H1 (cell line): ENCODE results near the gene SOX15. TPM values are rescaled to one million over a fixed set of nuclear protein-coding genes. Genes with fewer than 3 reads are reported as not detected.

ENCODE experiments used
- CTCF ChIA-PET: fragments of 300-600 bp; sonication (Branson Sonifier 250); formaldehyde crosslinking; loops from one replicate; lab custom pipeline; 2021; ENCODE audit not compliant: partially characterized antibody; lab: Charles Lee
- POLR2A ChIA-PET: fragments of 300-600 bp; sonication (Branson Sonifier 250); formaldehyde crosslinking; loops from one replicate; lab custom pipeline; 2021; ENCODE audit warnings: inconsistent platforms; ENCODE audit not compliant: partially characterized antibody; lab: Charles Lee
- DNase-seq, 2 experiments: peaks; one replicate each; pipeline versions ENCODE4 v3.0.0 to v3.0.0-alpha.2; 2010 to 2022; ENCODE audit warnings: low spot score in 2 of 2, low read depth in 1 of 2, mixed read lengths in 1 of 2
- FAIRE-seq: peaks from 2 replicates; lab custom pipeline; 2011; peaks lifted over from hg19 to GRCh38; lab: Jason Lieb, UNC
- H2AFZ ChIP-seq: 2 replicates; pipeline ENCODE4 v1.8.1; 2012; ENCODE audit warnings: low read length, inconsistent platforms
- H2AK5ac ChIP-seq: 2 replicates; pipeline ENCODE4 v1.6.1; 2013; ENCODE audit warnings: low read depth, low read length
- H2BK120ac ChIP-seq: replicated peaks from 2 replicates; pipeline ENCODE3; 2013; ENCODE audit warnings: low read depth, low read length, inconsistent platforms
- H2BK12ac ChIP-seq: 2 replicates; pipeline ENCODE4 v1.6.1; 2013; ENCODE audit warnings: low read depth, low read length
- H2BK15ac ChIP-seq: 2 replicates; pipeline ENCODE4 v1.6.1; 2013; ENCODE audit warnings: low read length
- H2BK20ac ChIP-seq: 2 replicates; pipeline ENCODE4 v1.6.1; 2013; ENCODE audit warnings: low read length
- H2BK5ac ChIP-seq: 2 replicates; pipeline ENCODE4 v1.6.1; 2013; ENCODE audit warnings: low read depth, low read length
- H3K14ac ChIP-seq: 2 replicates; pipeline ENCODE4 v1.6.1; 2013; ENCODE audit warnings: inconsistent platforms; ENCODE audit not compliant: insufficient read length
- H3K18ac ChIP-seq: 2 replicates; pipeline ENCODE4 v1.6.1; 2013; ENCODE audit warnings: low read length; ENCODE audit errors: extremely low read depth
- H3K23ac ChIP-seq: 2 replicates; pipeline ENCODE4 v1.6.1; 2013; ENCODE audit warnings: inconsistent platforms; ENCODE audit not compliant: insufficient read length
- H3K23me2 ChIP-seq: 2 replicates; pipeline ENCODE4 v1.6.1; 2013; ENCODE audit warnings: low read depth, low read length
- H3K27ac ChIP-seq: 2 replicates; pipeline ENCODE4 v1.6.1; 2011; ENCODE audit warnings: low read depth, low read length, inconsistent platforms
- H3K27me3 ChIP-seq, 4 experiments: replicated peaks in 1 of 4; 1 replicate in 1 of 4; 2 replicates in 3 of 4; pipeline versions ENCODE4 v1.6.1 to v1.8.1; 2011 to 2013; ENCODE audit warnings: low read length in 3 of 4, mild to moderate bottlenecking in 3 of 4, inconsistent platforms in 2 of 4, mixed read lengths in 2 of 4, moderate library complexity in 1 of 4; ENCODE audit not compliant: control insufficient read depth in 3 of 4, insufficient read depth in 3 of 4; ENCODE audit errors: extremely low read depth in 1 of 4
- H3K36me3 ChIP-seq, 4 experiments: 2 replicates each; pipeline versions ENCODE4 v1.6.1 to v1.8.1; 2011 to 2013; ENCODE audit warnings: mild to moderate bottlenecking in 4 of 4, low read length in 3 of 4, moderate library complexity in 2 of 4, control low read depth in 1 of 4, inconsistent platforms in 1 of 4; ENCODE audit not compliant: insufficient read depth in 4 of 4, control insufficient read depth in 2 of 4
- H3K4ac ChIP-seq: replicated peaks from 2 replicates; pipeline ENCODE3; 2013; ENCODE audit warnings: low read length, low read depth, mixed read lengths, inconsistent platforms; ENCODE audit not compliant: insufficient read length
- H3K4me1 ChIP-seq, 4 experiments: replicated peaks in 1 of 4; 1 replicate in 1 of 4; 2 replicates in 3 of 4; pipeline versions ENCODE4 v1.6.1 to v1.8.1; 2011 to 2013; ENCODE audit warnings: low read length in 3 of 4, inconsistent platforms in 2 of 4, mixed read lengths in 1 of 4; ENCODE audit not compliant: insufficient read depth in 4 of 4, control insufficient read depth in 3 of 4
- H3K4me2 ChIP-seq, 2 experiments: 2 replicates each; pipeline versions ENCODE4 v1.6.1 to v1.8.1; 2011 to 2013; ENCODE audit warnings: low read depth in 2 of 2, low read length in 2 of 2, control low read depth in 1 of 2, inconsistent platforms in 1 of 2, mild to moderate bottlenecking in 1 of 2; ENCODE audit not compliant: insufficient read depth in 1 of 2
- H3K4me3 ChIP-seq, 4 experiments: fragments of 200-600, 300-600 bp in 1 of 4; sonication (generic), shearing (Covaris generic), sonication (Bioruptor Twin) in 1 of 4; 2 replicates each; pipeline versions ENCODE4 v1.5.1 to v1.8.1; 2011 to 2016; ENCODE audit warnings: low read length in 4 of 4, low read depth in 3 of 4, control low read depth in 2 of 4, inconsistent platforms in 2 of 4, mild to moderate bottlenecking in 2 of 4, mixed read lengths in 1 of 4, moderate library complexity in 1 of 4; ENCODE audit not compliant: insufficient read depth in 2 of 4; ENCODE audit errors: extremely low read depth in 1 of 4
- H3K56ac ChIP-seq: replicated peaks from 2 replicates; pipeline ENCODE3; 2013; ENCODE audit warnings: low read depth, mild to moderate bottlenecking, mixed read lengths, low read length, inconsistent platforms; ENCODE audit not compliant: insufficient read length
- H3K79me1 ChIP-seq: 2 replicates; pipeline ENCODE4 v1.6.1; 2013; ENCODE audit warnings: low read depth, low read length, control low read depth
- H3K79me2 ChIP-seq, 2 experiments: 2 replicates each; pipeline versions ENCODE4 v1.6.1 to v1.8.1; 2012 to 2013; ENCODE audit warnings: low read length in 2 of 2, mild to moderate bottlenecking in 2 of 2, inconsistent platforms in 1 of 2; ENCODE audit not compliant: insufficient read depth in 2 of 2, control insufficient read depth in 1 of 2
- H3K9ac ChIP-seq, 4 experiments: replicated peaks in 1 of 4; 1 replicate in 1 of 4; 2 replicates in 3 of 4; pipeline versions ENCODE4 v1.6.1 to v1.8.1; 2011 to 2013; ENCODE audit warnings: low read depth in 3 of 4, low read length in 3 of 4, control low read depth in 2 of 4, mild to moderate bottlenecking in 2 of 4, moderate library complexity in 2 of 4, inconsistent platforms in 1 of 4; ENCODE audit errors: extremely low read depth in 1 of 4
- H3K9me3 ChIP-seq, 2 experiments: 2 replicates each; pipeline versions ENCODE4 v1.6.1 to v1.8.1; 2012 to 2013; ENCODE audit warnings: mild to moderate bottlenecking in 2 of 2, moderate library complexity in 2 of 2, control low read depth in 1 of 2, inconsistent platforms in 1 of 2, low read depth in 1 of 2, low read length in 1 of 2, mixed read lengths in 1 of 2; ENCODE audit not compliant: insufficient read depth in 2 of 2
- H4K20me1 ChIP-seq, 2 experiments: replicated peaks in 1 of 2; 2 replicates each; pipeline versions ENCODE3 to v1.8.1; 2011 to 2013; ENCODE audit warnings: inconsistent platforms in 2 of 2, low read length in 2 of 2, mild to moderate bottlenecking in 1 of 2; ENCODE audit not compliant: insufficient read depth in 2 of 2, control insufficient read depth in 1 of 2
- H4K5ac ChIP-seq: 2 replicates; pipeline ENCODE4 v1.6.1; 2013; ENCODE audit warnings: low read length, low read depth, mixed read lengths, inconsistent platforms; ENCODE audit not compliant: insufficient read length
- H4K8ac ChIP-seq: 2 replicates; pipeline ENCODE4 v1.8.0; 2013; ENCODE audit warnings: mild to moderate bottlenecking, moderate library complexity, low read length, inconsistent platforms; ENCODE audit not compliant: insufficient read depth; ENCODE audit errors: extremely low read depth
- H4K91ac ChIP-seq: replicated peaks from 2 replicates; pipeline ENCODE3; 2013; ENCODE audit warnings: low read length, mixed read lengths, inconsistent platforms; ENCODE audit not compliant: insufficient read length
- CBX8 ChIP-seq: fragments of 300-800, 300-1000 bp; sonication (generic); IDR thresholded peaks from 2 replicates; pipeline ENCODE4 v1.7.1; 2016; ENCODE audit warnings: low read depth, low read length, borderline replicate concordance
- WGBS, 2 experiments: shearing (Covaris generic) in 1 of 2; methylation state at CpG; one replicate each; pipeline versions ENCODE4 v1.1.6 to v1.1.7; 2013 to 2015; ENCODE audit warnings: low lambda C conversion rate in 2 of 2, mixed read lengths in 2 of 2, inconsistent platforms in 1 of 2, low coverage in 1 of 2, missing lambda C conversion rate in 1 of 2; ENCODE audit not compliant: insufficient replicate concordance in 2 of 2, insufficient coverage in 1 of 2, insufficient read length in 1 of 2; ENCODE audit errors: extremely low coverage in 1 of 2, missing lambda C conversion rate in 1 of 2; 5-methylcytosine and 5-hydroxymethylcytosine counted together
- polyA plus RNA-seq, 7 experiments: library from polyadenylated mRNA; depleted of rRNA in 3 of 7; stranded (reverse) in 5 of 7; unstranded in 2 of 7; fragments of >200 nt in 5 of 7; fragments of 200-250 nt in 2 of 7; gene quantifications; 1 replicate in 5 of 7; 2 replicates in 1 of 7; 4 replicates in 1 of 7; pipeline versions ENCODE4 v1.2.1 to v1.2.3, GENCODE V29; 2011 to 2013; ENCODE audit warnings: missing spikeins in 2 of 7, mixed read lengths in 2 of 7
- total RNA-seq: library from RNA; stranded (reverse); fragmentation: NEBNext Ultra II Directional; extraction: Animal tissue kit (Norgen Biotek cat#: 25700); gene quantifications from 2 replicates; pipeline ENCODE4 v1.2.1, GENCODE V29; 2021

The SOX15 gene
- total and polyA plus RNA-seq, 2 of the 8 experiments (the other 6 are each of a cell fraction or from before 2014, with no cell fraction given): 14.3 to 26.8 TPM

- Histone ChIP-seq H2BK5ac (no peak overlapping the region), H2BK20ac (no peak overlapping the region)
- TF ChIP-seq CBX8: no peak
These were observed 36.4 kb upstream of the SOX15 start for GRCh38 chr17:7626307-7626706.

More at GRCh38 chr17:7626307-7626706, 36.4 kb upstream of the SOX15 start:
- no peaks in the 10 kb centered on the region for H3K27me3 ChIP-seq
- CTCF ChIA-PET: interaction anchor here (0.9 to 3.7 kb wide), 8 partner anchors 12 to 86 kb away, joined by 3 to 23 read pairs (median 7); partner anchors contain the start of genes TP53 and WRAP53
- no peak for FAIRE-seq
- no peak overlapping the region for H3K56ac ChIP-seq
- peak overlapping the region; percentile 2 for H4K5ac ChIP-seq
- peak overlapping the region; percentile 72 to 77 for H3K4me2 ChIP-seq
- no peak overlapping the region for H3K14ac ChIP-seq
- no peaks in the 10 kb centered on the region for H3K9me3 ChIP-seq
- peaks cover 0 to 4% (median 0%) of the 10 kb centered on the region in 4 experiments; a peak in 1 of 8 replicates for H3K36me3 ChIP-seq
- peaks cover 2 to 10% (median 4%) of the 10 kb centered on the region in 4 experiments; a peak in 5 of 7 replicates for H3K4me1 ChIP-seq
- no peak overlapping the region for H2BK120ac ChIP-seq
- H2BK15ac ChIP-seq: no peak overlapping the region
- no peak overlapping the region for H3K4ac ChIP-seq
- no peak overlapping the region for H4K91ac ChIP-seq
- no peak overlapping the region for H2AK5ac ChIP-seq
- H3K23me2 ChIP-seq: peaks cover 8% of the 10 kb centered on the region
- H3K18ac ChIP-seq: no peak overlapping the region
- no peak overlapping the region for H2BK12ac ChIP-seq
- H3K4me3 ChIP-seq: peak overlapping the region; percentile 72 to 98 (median 76); a peak in 7 of 8 replicates
- 94% methylated on average over 7 of the region's 7 CpGs; no CpG with 5 or more reads in 1 of the 2 experiments for WGBS, 2 experiments
- H3K79me2 ChIP-seq: peaks cover 0 to 3% of the 10 kb centered on the region in 2 experiments; a peak in 1 of 4 replicates
- DNase-seq: no peak
- H3K9ac ChIP-seq: peak overlapping the region in 1 of 4 experiments; percentile 64; a peak in 1 of 7 replicates
- H4K20me1 ChIP-seq: no peaks in the 10 kb centered on the region
- peaks cover 2% of the 10 kb centered on the region; the same call in 1 of the 2 replicates for H3K79me1 ChIP-seq
- no peak overlapping the region for H3K27ac ChIP-seq
- POLR2A ChIA-PET: interaction anchor here (1.4 to 79.4 kb wide), 6 partner anchors 11 to 95 kb away, joined by 4 to 2272 read pairs (median 20); partner anchors contain the start of genes ATP1B2, EFNB3, FXR2 and MPDU1
- no peak overlapping the region for H4K8ac ChIP-seq
- no peak overlapping the region for H2AFZ ChIP-seq
- no peak overlapping the region for H3K23ac ChIP-seq
